Tibial artery (tissue), 4 donors: ENCODE results near the gene GALNT11.
"Not testable (repeated sequence)": the region's sequence is repeated elsewhere in the genome, so short reads cannot be mapped to it uniquely, and the experiment has no call there.

ENCODE experiments used
- DNase-seq, 2 donors: peaks; one replicate each; pipeline ENCODE4 v3.0.0-alpha.2; 2019
- H3K27ac ChIP-seq, 2 donors: fragments of 200-600 bp; sonication (generic) in 1 of 2; 1 replicate in 1 of 2; 2 replicates in 1 of 2; pipeline ENCODE4 v1.5.1; 2018 to 2019; ENCODE audit warnings: mild to moderate bottlenecking in 1 of 2
- H3K27me3 ChIP-seq, 2 donors: fragments of 200-600 bp; sonication (generic) in 1 of 2; one replicate each; pipeline versions ENCODE4 v1.5.1 to v1.6.0; 2016 to 2019
- H3K36me3 ChIP-seq, 3 donors: fragments of 200-600 bp; sonication (generic) in 2 of 3; one replicate each; pipeline ENCODE4 v1.5.1; 2016 to 2019; ENCODE audit warnings: mild to moderate bottlenecking in 2 of 3
- H3K4me1 ChIP-seq, 4 donors: fragments of 200-600 bp; sonication (generic) in 2 of 4; 1 replicate in 3 of 4; 2 replicates in 1 of 4; pipeline ENCODE4 v1.5.1; 2016 to 2019
- H3K4me3 ChIP-seq, 2 donors: fragments of 200-600 bp; sonication (generic) in 1 of 2; 1 replicate in 1 of 2; 2 replicates in 1 of 2; pipeline ENCODE4 v1.5.1; 2018 to 2019; ENCODE audit warnings: mild to moderate bottlenecking in 2 of 2
- H3K9me3 ChIP-seq, 3 donors: fragments of 200-600 bp; sonication (generic) in 1 of 3; one replicate each; pipeline ENCODE4 v1.5.1; 2016 to 2019
- intact Hi-C: fragments of 100-400 bp; cut with DNase I; formaldehyde crosslinking; loops from one replicate; pipeline ENCODE4 v1.15.0; 2023; ENCODE audit warnings: low total_unique reads
- TF ChIP-seq, protein P1 (sequence below), 2 experiments: fragments of 200-600 bp in 1 of 2; fragments of 450-650 bp in 1 of 2; IDR thresholded peaks; one replicate each; pipeline ENCODE4 v1.5.1; 2017 to 2019; ENCODE audit warnings: antibody characterized with exemption in 2 of 2, mild to moderate bottlenecking in 1 of 2, moderate library complexity in 1 of 2

The GALNT11 gene

DNA sequence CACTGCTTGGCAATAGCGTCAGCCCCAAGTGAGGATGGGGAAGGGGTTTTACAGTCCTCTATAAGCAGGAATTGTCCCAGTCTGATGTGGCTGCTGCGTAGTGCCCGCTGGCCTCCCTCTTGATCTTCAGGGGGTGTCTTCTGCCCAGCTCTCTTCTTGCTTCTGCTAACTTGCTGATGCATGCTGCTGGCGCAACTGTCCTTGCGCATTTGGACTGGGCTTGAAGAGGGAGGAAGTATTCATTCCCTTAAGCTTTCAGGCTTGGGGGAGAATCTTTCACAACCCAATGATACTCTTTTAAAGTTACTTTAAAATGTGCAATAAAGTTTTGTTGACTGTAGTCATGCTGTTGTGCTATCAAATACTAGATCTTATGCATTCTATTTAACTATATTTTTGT, 10.3 kb downstream of the GALNT11 start:
- no peak for DNase-seq
- TF ChIP-seq, protein P1, sequence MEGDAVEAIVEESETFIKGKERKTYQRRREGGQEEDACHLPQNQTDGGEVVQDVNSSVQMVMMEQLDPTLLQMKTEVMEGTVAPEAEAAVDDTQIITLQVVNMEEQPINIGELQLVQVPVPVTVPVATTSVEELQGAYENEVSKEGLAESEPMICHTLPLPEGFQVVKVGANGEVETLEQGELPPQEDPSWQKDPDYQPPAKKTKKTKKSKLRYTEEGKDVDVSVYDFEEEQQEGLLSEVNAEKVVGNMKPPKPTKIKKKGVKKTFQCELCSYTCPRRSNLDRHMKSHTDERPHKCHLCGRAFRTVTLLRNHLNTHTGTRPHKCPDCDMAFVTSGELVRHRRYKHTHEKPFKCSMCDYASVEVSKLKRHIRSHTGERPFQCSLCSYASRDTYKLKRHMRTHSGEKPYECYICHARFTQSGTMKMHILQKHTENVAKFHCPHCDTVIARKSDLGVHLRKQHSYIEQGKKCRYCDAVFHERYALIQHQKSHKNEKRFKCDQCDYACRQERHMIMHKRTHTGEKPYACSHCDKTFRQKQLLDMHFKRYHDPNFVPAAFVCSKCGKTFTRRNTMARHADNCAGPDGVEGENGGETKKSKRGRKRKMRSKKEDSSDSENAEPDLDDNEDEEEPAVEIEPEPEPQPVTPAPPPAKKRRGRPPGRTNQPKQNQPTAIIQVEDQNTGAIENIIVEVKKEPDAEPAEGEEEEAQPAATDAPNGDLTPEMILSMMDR (IDR thresholded peaks at IDR 0.05), result no peak
- intact Hi-C loops, result no loop called here

DNA sequence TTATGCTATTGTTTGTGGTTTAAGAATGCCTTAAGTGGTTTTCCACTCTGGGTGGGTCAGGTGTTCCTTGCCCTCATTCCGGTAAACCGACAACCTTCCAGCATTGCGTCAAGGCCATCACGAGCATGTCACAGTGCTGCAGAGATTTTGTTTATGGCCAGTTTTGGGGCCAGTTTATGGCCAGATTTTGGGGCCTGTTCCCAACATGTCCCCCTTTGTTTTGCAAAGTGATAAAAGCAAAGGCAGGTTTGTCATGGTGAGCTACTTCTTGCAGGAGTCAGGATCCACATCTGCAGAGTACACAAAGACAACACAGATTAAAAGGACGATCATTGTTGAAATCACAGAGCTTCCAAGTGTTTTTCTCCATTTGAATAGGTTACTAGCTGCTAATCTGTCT, 12.9 kb downstream of the GALNT11 start:
- peaks cover 0 to 17% (median 9%) of the 10 kb centered on the region in 3 donors for H3K36me3 ChIP-seq
- intact Hi-C loops, DNase-seq, H3K27ac ChIP-seq, H3K4me3 ChIP-seq, H3K27me3 ChIP-seq, H3K4me1 ChIP-seq: not testable (repeated sequence)
- peaks cover 3 to 38% (median 15%) of the 10 kb centered on the region in 3 donors for H3K9me3 ChIP-seq

More for the DNA sequence above, 10.3 kb downstream of the GALNT11 start:
- Histone ChIP-seq H3K9me3 (peaks cover 3 to 32% (median 15%) of the 10 kb centered on the region in 3 donors), H3K27ac (no peak overlapping the region), H3K27me3 (no peaks in the 10 kb centered on the region), H3K4me1 (no peaks in the 10 kb centered on the region), H3K4me3 (no peak overlapping the region), H3K36me3 (peaks cover 5 to 17% (median 9%) of the 10 kb centered on the region in 3 donors)

DNA sequence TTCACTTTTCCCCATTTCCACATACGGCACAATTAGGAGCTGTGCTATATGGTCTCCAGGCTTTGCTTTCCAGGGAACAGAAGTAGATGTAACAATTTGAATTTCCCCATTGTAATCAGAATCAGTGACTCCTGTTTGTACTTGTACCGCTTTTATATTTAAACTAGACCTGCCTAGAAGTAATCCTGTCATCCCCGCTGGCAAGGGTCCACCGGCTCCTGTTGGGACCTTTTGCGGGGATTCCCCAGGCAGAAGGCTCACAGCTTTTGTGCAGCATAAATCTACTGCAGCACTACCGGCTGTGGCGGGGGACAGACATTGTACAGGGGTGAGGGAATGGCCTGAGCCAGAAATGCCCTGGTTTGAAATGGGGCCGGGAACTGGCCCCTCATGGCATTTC, 17.6 kb downstream of the GALNT11 start:
- H3K4me1 ChIP-seq, H3K27me3 ChIP-seq, H3K4me3 ChIP-seq, intact Hi-C loops, DNase-seq, H3K36me3 ChIP-seq, H3K27ac ChIP-seq: not testable (repeated sequence)
- peaks cover 6 to 59% (median 10%) of the 10 kb centered on the region in 3 donors for H3K9me3 ChIP-seq

DNA sequence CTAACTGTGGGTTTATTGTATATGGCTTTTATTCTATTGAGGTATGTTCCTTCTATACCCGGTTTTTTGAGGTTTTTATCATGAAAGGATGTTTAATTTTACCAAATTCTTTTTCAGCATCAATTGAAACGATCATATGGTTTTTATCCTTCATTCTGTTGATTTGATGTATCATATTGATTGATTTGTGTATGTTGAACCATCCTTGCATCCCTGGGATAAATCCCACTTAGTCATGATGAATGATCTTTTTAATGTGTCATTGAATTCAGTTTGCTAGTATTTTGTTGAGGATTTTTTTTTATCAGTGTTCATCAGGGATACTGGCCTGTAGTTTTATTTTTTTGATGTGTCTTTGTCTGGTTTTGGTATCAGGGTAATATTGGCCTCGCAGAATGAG, 19.4 kb downstream of the GALNT11 start:
- intact Hi-C loops, result not testable (repeated sequence)
- H3K9me3 ChIP-seq, result peaks cover 0 to 41% (median 3%) of the 10 kb centered on the region in 3 donors

DNA sequence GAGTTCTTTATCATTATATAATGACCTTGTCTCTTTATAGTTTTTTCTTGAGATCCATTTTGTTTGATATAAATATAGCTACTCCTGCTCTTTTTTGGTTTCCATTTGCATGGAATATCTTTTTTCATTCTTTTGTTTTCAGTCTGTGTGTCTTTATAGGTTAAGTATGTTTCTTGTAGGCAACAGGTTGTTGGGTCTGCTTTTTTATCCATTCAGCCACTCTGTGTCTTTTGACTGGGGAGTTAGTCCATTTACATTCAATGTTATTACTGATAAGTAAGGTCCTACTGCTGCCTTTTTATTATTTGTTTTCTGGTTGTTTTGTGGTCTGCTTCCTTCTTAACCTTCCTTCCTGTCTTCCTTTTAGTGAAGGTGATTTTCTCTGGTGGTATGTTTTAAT, 21.1 kb downstream of the GALNT11 start:
- peaks cover 0 to 5% (median 0%) of the 10 kb centered on the region in 3 donors for H3K36me3 ChIP-seq
- H3K4me3 ChIP-seq, result no peak overlapping the region
- H3K27ac ChIP-seq, result no peak overlapping the region
- H3K9me3 ChIP-seq, result peaks cover 0 to 35% (median 3%) of the 10 kb centered on the region in 3 donors
- H3K4me1 ChIP-seq, result peaks cover 0 to 14% (median 6%) of the 10 kb centered on the region in 4 donors
- DNase-seq, result no peak
- TF ChIP-seq, protein P1 (IDR thresholded peaks at IDR 0.05), result no peak
- intact Hi-C loops, result no loop called here
- no peaks in the 10 kb centered on the region for H3K27me3 ChIP-seq

More for the DNA sequence above, 19.4 kb downstream of the GALNT11 start:
- H3K4me1 ChIP-seq, H3K36me3 ChIP-seq, H3K4me3 ChIP-seq, H3K27ac ChIP-seq, H3K27me3 ChIP-seq, DNase-seq: not testable (repeated sequence)

DNA sequence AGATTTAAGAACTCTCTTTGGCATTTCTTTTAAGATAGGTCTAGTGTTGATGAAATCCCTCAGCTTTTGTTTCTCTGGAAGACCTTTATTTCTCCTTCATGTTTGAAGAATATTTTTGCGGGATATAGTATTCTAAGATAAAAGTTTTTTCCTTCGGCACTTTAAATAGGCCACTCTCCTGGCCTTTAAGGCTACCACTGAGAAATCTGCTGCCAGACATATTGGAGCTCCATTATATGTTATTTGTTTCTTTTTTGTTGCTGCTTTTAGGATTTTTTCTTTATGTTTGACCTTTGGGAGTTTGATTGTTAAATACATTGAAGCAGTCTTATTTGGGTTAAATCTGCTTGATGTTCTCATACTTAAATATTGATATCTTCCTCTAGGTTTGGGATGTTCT, 22.6 kb downstream of the GALNT11 start:
- Histone ChIP-seq H3K36me3 (peaks cover 0 to 5% (median 0%) of the 10 kb centered on the region in 3 donors), H3K4me3 (no peak overlapping the region), H3K9me3 (peaks cover 0 to 29% (median 3%) of the 10 kb centered on the region in 3 donors), H3K27ac (no peak overlapping the region), H3K27me3 (no peaks in the 10 kb centered on the region), H3K4me1 (peaks cover 0 to 15% (median 6%) of the 10 kb centered on the region in 4 donors)
- DNase-seq, result no peak
- TF ChIP-seq, protein P1 (IDR thresholded peaks at IDR 0.05), result no peak
- intact Hi-C loops, result no loop called here

DNA sequence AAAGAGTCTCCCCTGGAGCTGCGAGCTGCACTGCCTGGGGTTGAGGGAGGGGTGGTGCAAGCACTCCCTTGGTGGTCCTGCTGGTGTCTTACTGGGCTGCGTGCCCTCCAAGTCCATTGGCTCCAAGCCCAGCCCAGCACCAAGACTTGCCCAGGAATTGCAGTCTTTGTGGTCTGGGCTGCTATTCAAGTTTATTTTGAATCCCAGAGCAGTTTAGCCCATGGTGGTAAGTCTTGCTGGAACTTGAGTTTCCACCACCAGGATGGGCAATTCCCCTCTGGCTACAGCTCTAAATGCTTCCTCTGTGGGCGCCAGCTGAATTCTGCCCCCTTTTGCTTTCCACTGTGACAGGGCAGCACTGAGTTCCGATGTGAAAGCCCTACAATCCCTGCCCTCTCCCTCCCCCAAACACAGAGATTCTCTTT, 25.1 kb downstream of the GALNT11 start:
- no peak for DNase-seq
- no peaks in the 10 kb centered on the region for H3K36me3 ChIP-seq
- no peaks in the 10 kb centered on the region for H3K27me3 ChIP-seq
- intact Hi-C loops, result no loop called here
- H3K27ac ChIP-seq, result no peak overlapping the region
- TF ChIP-seq, protein P1 (IDR thresholded peaks at IDR 0.05), result no peak
- peaks cover 0 to 10% (median 3%) of the 10 kb centered on the region in 3 donors for H3K9me3 ChIP-seq
- H3K4me3 ChIP-seq, result no peak overlapping the region
- peaks cover 0 to 20% (median 9%) of the 10 kb centered on the region in 4 donors for H3K4me1 ChIP-seq
